Umbilical cord (tissue), 2 donors: ENCODE measurements around the gene PACRG. TPM values are rescaled to one million over a fixed set of nuclear protein-coding genes. Genes with fewer than 3 reads are reported as not detected.

Experiments
- DNase-seq: peaks from one replicate; pipeline ENCODE4 v3.0.0-alpha.2; 2015; ENCODE audit warnings: low spot score
- total RNA-seq: library from RNA; depleted of rRNA; stranded (reverse); fragments of >200 nt; gene quantifications from one replicate; pipeline ENCODE4 v1.2.3, GENCODE V29; 2014; ENCODE audit warnings: low replicate concordance; ENCODE audit not compliant: insufficient read depth

Gene PACRG
- total RNA-seq, 1 donor from 2014 or later = 0.96 TPM

GRCh38 chr6:163284151-163284550 lies 556.4 kb downstream of the PACRG start:
- DNase-seq = no peak

DNA sequence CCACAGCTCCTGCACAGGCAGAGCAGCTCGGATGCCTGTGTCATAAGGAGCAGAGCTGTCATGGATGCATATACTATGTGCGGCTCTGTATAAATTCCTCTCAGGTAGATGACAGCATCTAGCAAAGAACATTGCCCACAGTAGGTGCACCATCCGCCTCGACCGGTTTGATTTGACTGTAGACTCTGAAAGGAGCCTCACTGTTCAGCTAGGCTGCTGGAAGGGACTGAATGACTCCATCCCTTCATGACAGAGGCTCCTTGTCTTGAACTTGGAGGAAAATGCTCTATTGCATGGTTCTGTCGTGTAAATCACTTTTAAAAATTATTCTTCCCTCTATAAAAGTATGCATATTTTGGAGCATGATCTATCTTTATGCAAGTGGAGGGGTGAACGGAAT lies 557.9 kb downstream of the PACRG start:
- DNase-seq = no peak

DNA sequence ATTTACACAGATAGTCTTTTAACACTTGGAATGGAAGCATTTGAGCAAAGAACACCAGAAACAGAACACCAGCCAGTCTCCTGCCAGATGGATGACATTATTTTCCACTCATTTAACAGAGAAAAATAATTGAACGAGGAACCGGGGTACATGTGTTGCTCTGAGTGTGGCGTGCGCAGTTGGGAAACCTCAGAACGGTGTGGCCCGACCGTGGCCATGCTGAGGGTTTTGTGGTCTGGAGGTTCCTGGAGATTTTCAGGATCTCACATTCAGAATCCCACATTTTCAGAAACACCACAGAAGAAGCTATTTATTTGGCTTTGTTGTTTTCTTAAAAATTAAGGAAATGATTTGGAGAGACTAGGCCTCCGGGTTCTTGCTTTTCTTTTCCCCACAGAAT lies 559.9 kb downstream of the PACRG start:
- DNase-seq = no peak

DNA sequence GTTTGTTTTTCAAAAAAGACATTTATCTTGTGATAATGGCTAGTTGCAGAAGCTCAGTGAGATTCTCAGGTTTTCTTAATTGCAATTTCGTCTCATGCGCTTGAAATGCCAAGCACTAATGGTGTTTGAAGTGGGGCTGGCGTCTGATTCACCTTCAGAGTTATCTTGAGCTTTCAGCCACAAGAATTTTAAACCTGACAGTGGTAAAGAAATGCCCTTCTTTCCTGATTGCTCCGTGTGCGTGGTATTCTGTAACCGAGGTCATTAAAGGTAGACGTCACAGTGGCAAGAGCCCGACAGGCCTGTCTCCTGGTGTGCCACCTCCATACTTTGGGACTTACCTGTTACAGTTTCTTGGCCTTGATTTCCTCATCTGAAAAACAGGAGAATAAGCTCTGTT lies 560.3 kb downstream of the PACRG start:
- no peak for DNase-seq

GRCh38 chr6:163288915-163289314 lies 561.1 kb downstream of the PACRG start:
- no peak for DNase-seq

GRCh38 chr6:163289447-163289846 lies 561.7 kb downstream of the PACRG start:
- no peak for DNase-seq

GRCh38 chr6:163290545-163291274 lies 562.9 kb downstream of the PACRG start:
- no peak for DNase-seq

- no peak for DNase-seq
Measured at GRCh38 chr6:163291622-163292021, 563.8 kb downstream of the PACRG start.

DNA sequence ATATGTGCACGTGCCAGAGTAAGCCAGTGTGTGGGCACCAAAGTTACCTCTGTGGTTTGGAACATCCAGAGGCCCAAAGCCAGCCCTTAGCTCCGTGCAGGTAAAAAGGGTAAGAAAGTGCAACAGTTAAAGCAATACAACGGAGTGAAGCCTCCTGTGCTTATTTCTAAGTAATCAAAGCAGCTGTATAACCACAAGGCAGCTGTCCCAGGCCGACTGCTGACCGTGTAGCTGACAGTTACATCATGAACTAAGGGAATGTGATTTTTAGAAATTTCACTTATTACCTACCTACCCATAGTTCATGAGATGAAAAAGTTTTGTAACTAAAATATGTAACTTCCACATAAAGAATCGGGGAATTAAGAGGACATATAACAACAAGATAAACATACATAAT lies 565.5 kb downstream of the PACRG start:
- DNase-seq = no peak

- DNase-seq = no peak
Measured at GRCh38 chr6:163294734-163295133, 567.0 kb downstream of the PACRG start.

GRCh38 chr6:163296835-163297519 lies 569.2 kb downstream of the PACRG start:
- DNase-seq = no peak

DNA sequence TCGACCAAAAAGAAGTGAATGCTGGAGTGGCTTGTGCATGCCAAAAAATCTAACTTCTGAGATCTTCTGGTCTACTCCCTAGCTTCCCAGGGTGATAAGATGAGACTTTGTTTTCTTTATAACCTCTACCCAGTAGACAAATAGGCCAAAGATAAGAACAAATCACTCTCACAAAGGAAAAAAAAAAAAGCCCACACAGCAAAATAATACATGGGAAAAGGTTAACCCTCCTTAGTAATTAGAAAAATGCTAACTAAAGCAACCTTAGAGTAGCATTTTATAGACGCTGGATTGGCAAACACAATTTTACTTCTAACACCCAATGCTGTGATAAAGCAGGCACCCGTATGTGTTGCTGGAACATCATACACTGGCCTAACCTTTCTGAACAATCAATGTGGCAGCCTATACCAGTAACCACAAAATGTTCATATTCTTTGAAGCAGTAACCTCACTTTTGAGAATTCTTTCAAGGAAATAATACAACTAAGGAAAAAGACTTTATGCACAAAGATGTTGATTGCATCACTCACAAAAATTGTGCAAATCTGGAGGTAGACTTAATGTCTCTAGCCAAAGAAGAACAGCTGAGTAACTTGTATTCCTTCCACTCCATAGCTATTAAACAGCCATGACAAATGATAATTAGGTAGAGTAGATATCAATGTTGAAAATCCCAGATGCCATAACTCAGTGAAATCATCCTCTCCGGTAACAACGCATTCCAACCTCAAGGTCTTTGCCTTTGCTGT lies 570.5 kb downstream of the PACRG start:
- DNase-seq = no peak

GRCh38 chr6:163300838-163301237 lies 573.1 kb downstream of the PACRG start:
- no peak for DNase-seq

GRCh38 chr6:163301726-163302635 lies 574.2 kb downstream of the PACRG start:
- no peak for DNase-seq

DNA sequence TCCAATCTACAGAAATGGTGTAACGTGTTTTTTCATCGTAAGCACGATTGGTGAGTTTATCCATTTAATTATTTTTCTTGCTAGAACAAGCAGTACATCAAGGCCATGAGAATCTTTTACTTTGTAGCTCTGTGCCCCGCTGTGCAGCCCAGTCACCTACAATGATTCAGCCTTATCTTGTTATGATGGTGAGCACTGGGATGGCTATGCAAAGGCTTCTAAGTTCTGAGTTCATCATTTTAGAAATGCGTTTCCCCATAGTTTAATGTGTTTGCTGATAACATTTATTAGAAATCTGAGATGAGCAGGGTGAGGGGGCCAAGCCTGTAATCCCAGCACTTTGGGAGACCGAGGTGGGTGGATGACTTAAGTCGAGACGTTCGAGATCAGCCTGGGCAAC lies 575.0 kb downstream of the PACRG start:
- no peak for DNase-seq

DNA sequence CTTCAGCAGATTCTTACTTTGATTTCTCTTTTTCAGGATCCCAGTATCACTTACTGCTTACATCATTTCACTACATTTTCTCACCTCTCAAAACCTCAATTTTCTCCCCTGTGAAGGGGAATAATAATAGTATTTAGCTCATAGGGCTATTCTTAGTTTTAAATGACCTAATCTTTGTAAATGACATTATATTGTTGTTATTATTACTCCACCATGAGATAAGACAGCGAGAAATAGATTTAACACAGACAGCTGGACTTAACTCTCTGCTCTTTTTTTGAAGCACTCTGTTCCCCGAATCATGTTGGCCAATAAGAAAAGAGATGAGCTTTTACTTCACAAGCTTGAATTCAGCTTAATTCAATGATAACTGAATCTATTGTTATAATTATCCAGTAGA lies 578.2 kb downstream of the PACRG start:
- DNase-seq = no peak

- no peak for DNase-seq
Measured at GRCh38 chr6:163308629-163309440, 581.1 kb downstream of the PACRG start.

- DNase-seq = no peak
Measured at GRCh38 chr6:163309491-163310026, 581.8 kb downstream of the PACRG start.

DNA sequence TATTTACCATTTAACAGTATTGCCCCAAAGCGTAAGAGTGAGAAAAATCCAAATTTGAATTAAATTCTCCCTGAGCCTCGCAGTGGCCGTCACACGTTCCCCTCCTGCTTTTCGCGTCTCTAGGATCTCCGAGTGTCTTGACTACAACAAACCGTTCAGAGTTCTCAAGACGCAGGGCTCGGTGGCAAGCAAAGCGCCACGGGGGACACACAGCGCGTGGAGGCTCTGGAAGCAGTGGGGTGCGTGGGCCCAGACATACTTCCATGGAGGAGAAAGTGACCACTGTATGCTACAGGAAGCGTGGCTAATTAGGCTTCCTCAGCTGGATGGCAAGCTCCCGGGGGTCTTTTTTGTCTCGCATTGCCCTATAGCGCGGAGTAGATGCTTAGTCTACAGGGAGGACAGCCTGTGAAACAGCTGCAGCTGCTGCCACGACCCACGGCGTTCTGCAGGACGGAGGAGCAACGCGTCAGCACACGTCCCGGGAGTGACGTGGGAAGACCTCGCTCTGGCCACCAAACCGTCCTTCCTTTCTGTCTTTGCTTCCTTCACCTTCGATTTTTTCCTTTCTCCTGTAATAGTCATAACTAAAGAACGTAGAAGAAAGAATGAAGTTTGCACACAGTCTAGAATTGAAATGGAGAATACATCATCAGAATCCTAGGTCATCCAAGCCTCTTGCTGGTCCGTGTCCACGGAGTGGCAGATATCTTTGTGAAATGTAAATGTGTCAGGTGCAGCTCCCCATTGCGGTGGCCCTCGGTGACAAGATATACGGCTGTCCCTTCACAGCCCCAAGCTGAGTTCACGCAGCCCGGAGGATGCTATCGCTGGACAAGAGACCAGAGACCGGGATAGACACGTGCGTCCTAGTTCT lies 582.6 kb downstream of the PACRG start:
- no peak for DNase-seq
